CD4-positive, alpha-beta T cell (primary cell): ENCODE results near the gene MDM4. TPM values are rescaled to one million over a fixed set of nuclear protein-coding genes. Genes with fewer than 3 reads are reported as not detected.

Source experiments
- ATAC-seq: fragments of 200-7000 bp; cut with Tn5 transposase; one replicate; pipeline ENCODE4 v1.10.0; 2022; ENCODE audit warnings: mild to moderate bottlenecking; ENCODE audit not compliant: poor library complexity
- CTCF ChIA-PET: fragments of 350-600 bp; sonication (Branson Sonifier 250); formaldehyde crosslinking; loops from one replicate; lab custom pipeline; 2021; ENCODE audit warnings: antibody characterized with exemption, inconsistent platforms; lab: Charles Lee
- POLR2A ChIA-PET: fragments of 350-600 bp; sonication (Branson Sonifier 250); formaldehyde crosslinking; loops from one replicate; lab custom pipeline; 2021; ENCODE audit warnings: antibody characterized with exemption, inconsistent platforms; lab: Charles Lee
- DNase-seq, 14 experiments: peaks; one replicate each; pipeline ENCODE4 v3.0.0-alpha.2; 2013 to 2020; ENCODE audit warnings: mixed read lengths in 2 of 14
- H3K27ac ChIP-seq, 2 donors: one replicate each; pipeline versions ENCODE4 v1.5.1 to v1.7.0; 2013; ENCODE audit warnings: low read length in 2 of 2, low read depth in 1 of 2, mild to moderate bottlenecking in 1 of 2
- H3K27me3 ChIP-seq, 2 experiments: 1 replicate in 1 of 2; 2 replicates in 1 of 2; pipeline versions ENCODE4 v1.6.1 to v1.7.0; 2013; ENCODE audit warnings: low read length in 2 of 2, control low read depth in 1 of 2, mild to moderate bottlenecking in 1 of 2, moderate library complexity in 1 of 2; ENCODE audit not compliant: insufficient read depth in 2 of 2, control insufficient read depth in 1 of 2
- H3K36me3 ChIP-seq: one replicate; pipeline ENCODE4 v1.6.1; 2013; ENCODE audit warnings: low read length, control low read depth; ENCODE audit not compliant: insufficient read depth
- H3K4me1 ChIP-seq: one replicate; pipeline ENCODE4 v1.6.1; 2013; ENCODE audit warnings: low read length, control low read depth; ENCODE audit not compliant: insufficient read depth
- H3K4me3 ChIP-seq: one replicate; pipeline ENCODE4 v1.5.1; 2013; ENCODE audit warnings: mild to moderate bottlenecking, low read length, moderate library complexity
- H3K9me3 ChIP-seq, 2 experiments: 1 replicate in 1 of 2; 2 replicates in 1 of 2; pipeline versions ENCODE4 v1.6.1 to v1.7.0; 2013; ENCODE audit warnings: low read length in 2 of 2, mild to moderate bottlenecking in 2 of 2, control low read depth in 1 of 2, moderate library complexity in 1 of 2; ENCODE audit not compliant: control insufficient read depth in 1 of 2, insufficient read depth in 1 of 2
- H3K27ac Mint-ChIP-seq: one replicate; pipeline ENCODE4 v1.8.0; 2020; ENCODE audit warnings: mixed read lengths
- H3K27me3 Mint-ChIP-seq: one replicate; pipeline ENCODE4 v1.8.0; 2021; ENCODE audit warnings: mixed read lengths
- H3K36me3 Mint-ChIP-seq: one replicate; pipeline ENCODE4 v1.8.0; 2021; ENCODE audit warnings: low read depth, mixed read lengths
- H3K4me1 Mint-ChIP-seq: one replicate; pipeline ENCODE4 v1.8.0; 2021; ENCODE audit warnings: low read depth, mixed read lengths
- H3K4me3 Mint-ChIP-seq: one replicate; pipeline ENCODE4 v1.8.0; 2020; ENCODE audit warnings: mild to moderate bottlenecking, mixed read lengths
- H3K9me3 Mint-ChIP-seq: one replicate; pipeline ENCODE4 v1.8.0; 2020; ENCODE audit warnings: mixed read lengths
- intact Hi-C, 2 experiments: fragments of 100-400 bp; cut with DNase I in 1 of 2; cut with micrococcal nuclease in 1 of 2; formaldehyde crosslinking; loops; one replicate each; pipeline versions ENCODE4 v1.15.1 to v1.9.0; 2023 to 2025; cut with DNase I, micrococcal nuclease
- total RNA-seq, 174 experiments: library from RNA in 2 of 174; stranded (reverse) in 2 of 174; gene quantifications; one replicate each; pipeline ENCODE4 v1.2.3 and lab custom pipeline; 2021 to 2026
- TF ChIP-seq, protein P1 (sequence below): fragments of 200-600 bp; IDR thresholded peaks from one replicate; pipeline ENCODE4 v1.8.0; 2022; ENCODE audit warnings: antibody characterized with exemption, mild to moderate bottlenecking

The MDM4 gene
- total RNA-seq, 2 experiments from 2014 or later, result 260 to 266 TPM

GRCh38 chr1:204471687-204472086 lies 44.5 kb upstream of the MDM4 start:
- no peaks in the 10 kb centered on the region for H3K27me3 Mint-ChIP-seq
- no peaks in the 10 kb centered on the region for H3K9me3 Mint-ChIP-seq
- peaks cover 30% of the 10 kb centered on the region for H3K4me1 Mint-ChIP-seq
- no peak overlapping the region for H3K27ac Mint-ChIP-seq
- Histone ChIP-seq H3K27me3 (no peaks in the 10 kb centered on the region), H3K4me1 (peaks cover 17% of the 10 kb centered on the region), H3K36me3 (peaks cover 20% of the 10 kb centered on the region), H3K27ac (no peak overlapping the region), H3K4me3 (no peak overlapping the region), H3K9me3 (no peaks in the 10 kb centered on the region)
- ChIA-PET CTCF (no interaction called here), POLR2A (no interaction called here)
- no peak overlapping the region for H3K4me3 Mint-ChIP-seq
- TF ChIP-seq, protein P1, sequence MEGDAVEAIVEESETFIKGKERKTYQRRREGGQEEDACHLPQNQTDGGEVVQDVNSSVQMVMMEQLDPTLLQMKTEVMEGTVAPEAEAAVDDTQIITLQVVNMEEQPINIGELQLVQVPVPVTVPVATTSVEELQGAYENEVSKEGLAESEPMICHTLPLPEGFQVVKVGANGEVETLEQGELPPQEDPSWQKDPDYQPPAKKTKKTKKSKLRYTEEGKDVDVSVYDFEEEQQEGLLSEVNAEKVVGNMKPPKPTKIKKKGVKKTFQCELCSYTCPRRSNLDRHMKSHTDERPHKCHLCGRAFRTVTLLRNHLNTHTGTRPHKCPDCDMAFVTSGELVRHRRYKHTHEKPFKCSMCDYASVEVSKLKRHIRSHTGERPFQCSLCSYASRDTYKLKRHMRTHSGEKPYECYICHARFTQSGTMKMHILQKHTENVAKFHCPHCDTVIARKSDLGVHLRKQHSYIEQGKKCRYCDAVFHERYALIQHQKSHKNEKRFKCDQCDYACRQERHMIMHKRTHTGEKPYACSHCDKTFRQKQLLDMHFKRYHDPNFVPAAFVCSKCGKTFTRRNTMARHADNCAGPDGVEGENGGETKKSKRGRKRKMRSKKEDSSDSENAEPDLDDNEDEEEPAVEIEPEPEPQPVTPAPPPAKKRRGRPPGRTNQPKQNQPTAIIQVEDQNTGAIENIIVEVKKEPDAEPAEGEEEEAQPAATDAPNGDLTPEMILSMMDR, result no peak
- ATAC-seq, result no peak
- intact Hi-C loops, result no loop called here
- H3K36me3 Mint-ChIP-seq, result peaks cover 43% of the 10 kb centered on the region
- no peak for DNase-seq

GRCh38 chr1:204472660-204473059 lies 43.5 kb upstream of the MDM4 start:
- TF ChIP-seq, protein P1, result no peak
- peaks cover 13% of the 10 kb centered on the region for H3K36me3 ChIP-seq
- H3K27ac ChIP-seq, result no peak overlapping the region
- Mint-ChIP-seq H3K9me3 (no peaks in the 10 kb centered on the region), H3K36me3 (peaks cover 39% of the 10 kb centered on the region), H3K4me1 (peaks cover 40% of the 10 kb centered on the region), H3K4me3 (no peak overlapping the region), H3K27ac (no peak overlapping the region), H3K27me3 (no peaks in the 10 kb centered on the region)
- ATAC-seq (no peak), DNase-seq (no peak)
- H3K9me3 ChIP-seq, result no peaks in the 10 kb centered on the region
- H3K4me1 ChIP-seq, result peaks cover 20% of the 10 kb centered on the region
- CTCF ChIA-PET, result interaction anchor here (1.4 kb wide), 1 partner anchor 8 kb away, joined by 3 read pairs; no protein-coding TSS in a partner anchor
- no peak overlapping the region for H3K4me3 ChIP-seq
- POLR2A ChIA-PET, result no interaction called here
- H3K27me3 ChIP-seq, result no peaks in the 10 kb centered on the region
- intact Hi-C loops, result no loop called here

- Mint-ChIP-seq H3K36me3 (peaks cover 33% of the 10 kb centered on the region), H3K4me1 (peaks cover 48% of the 10 kb centered on the region), H3K27ac (peak overlapping the region; percentile 30), H3K4me3 (no peak overlapping the region), H3K9me3 (no peaks in the 10 kb centered on the region), H3K27me3 (no peaks in the 10 kb centered on the region)
- H3K4me1 ChIP-seq, result peaks cover 26% of the 10 kb centered on the region
- no peaks in the 10 kb centered on the region for H3K9me3 ChIP-seq
- TF ChIP-seq, protein P1, result no peak
- H3K27ac ChIP-seq, result no peak overlapping the region
- H3K27me3 ChIP-seq, result no peaks in the 10 kb centered on the region
- DNase-seq, result no peak
- ChIA-PET POLR2A (no interaction called here), CTCF (interaction anchor here (0.6 to 1.4 kb wide), 3 partner anchors 9 to 129 kb away, joined by 3 read pairs; partner anchors contain the start of gene PIK3C2B)
- H3K36me3 ChIP-seq, result peaks cover 14% of the 10 kb centered on the region
- no peak for ATAC-seq
- H3K4me3 ChIP-seq, result no peak overlapping the region
- intact Hi-C loops, result no loop called here
Measured at GRCh38 chr1:204473400-204473965, 42.7 kb upstream of the MDM4 start.
